D721Med (cell line): ENCODE results near the gene PITPNC1.

Experiments used
- DNase-seq: peaks from one replicate; pipeline ENCODE4 v3.0.0; 2011; ENCODE audit warnings: low spot score; ENCODE audit not compliant: insufficient read length
- FAIRE-seq: peaks from 2 replicates; lab custom pipeline; 2011; peaks lifted over from hg19 to GRCh38; lab: Jason Lieb, UNC
- CTCF ChIP-seq: IDR thresholded peaks from 2 replicates; pipeline ENCODE4 v1.5.1; 2012; ENCODE audit warnings: mild to moderate bottlenecking, control low read depth; ENCODE audit not compliant: insufficient read depth; ENCODE audit errors: missing control alignments

PITPNC1 gene

GRCh38 chr17:67600408-67600807 is 223.3 kb downstream of the PITPNC1 start:
- DNase-seq (no peak), FAIRE-seq (no peak)
- TF ChIP-seq CTCF: no peak

DNA sequence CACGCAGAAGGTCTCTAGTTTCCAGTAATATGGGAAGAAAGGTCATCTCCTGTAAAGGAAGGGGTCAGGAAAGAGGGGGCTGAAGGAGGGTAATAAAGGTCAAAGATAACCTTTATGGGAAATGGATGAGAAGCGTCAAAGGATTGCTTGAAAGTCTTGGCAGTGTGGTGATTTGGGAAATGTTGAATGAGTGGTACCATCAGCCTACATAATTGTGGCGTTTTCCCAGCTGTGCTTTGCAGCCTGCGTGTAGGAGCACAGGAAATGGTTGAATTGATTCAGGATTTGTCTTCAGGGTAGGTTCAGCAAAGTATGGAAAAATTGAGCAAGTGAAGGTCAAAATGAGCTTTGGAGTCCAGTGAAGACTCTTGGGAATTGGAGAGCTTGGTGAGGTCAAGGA is 224.8 kb downstream of the PITPNC1 start:
- FAIRE-seq: no peak
- no peak for DNase-seq
- TF ChIP-seq CTCF: no peak

- DNase-seq (no peak), FAIRE-seq (no peak)
- TF ChIP-seq CTCF: no peak
These were observed 225.4 kb downstream of the PITPNC1 start for GRCh38 chr17:67602444-67602843.

GRCh38 chr17:67602974-67603373 is 225.9 kb downstream of the PITPNC1 start:
- peak; percentile 75 for TF ChIP-seq CTCF
- DNase-seq (peak; percentile 48), FAIRE-seq (no peak)

GRCh38 chr17:67605256-67605912 is 228.3 kb downstream of the PITPNC1 start:
- FAIRE-seq (no peak), DNase-seq (no peak)
- TF ChIP-seq CTCF: no peak

- FAIRE-seq (no peak), DNase-seq (no peak)
- no peak for TF ChIP-seq CTCF
These were observed 229.4 kb downstream of the PITPNC1 start for GRCh38 chr17:67606471-67606870.

GRCh38 chr17:67606896-67607604 is 230.0 kb downstream of the PITPNC1 start:
- FAIRE-seq: no peak
- DNase-seq: no peak
- no peak for TF ChIP-seq CTCF
